ENCODE results near the gene BICD2. TPM values are rescaled to one million over a fixed set of nuclear protein-coding genes. Genes with fewer than 3 reads are reported as not detected.

Gene BICD2
- total RNA-seq, 6 donors from 2014 or later = 33.8 to 50.1 (median 45.1) TPM

GRCh38 chr9:92666912-92667532 lies 97.6 kb downstream of the BICD2 start:
- Histone ChIP-seq H3K27me3 (no peaks in the 10 kb centered on the region), H3K4me1 (peaks cover 16 to 45% (median 23%) of the 10 kb centered on the region in 4 donors), H3K36me3 (peaks cover 0 to 15% (median 6%) of the 10 kb centered on the region in 4 donors), H3K27ac (no peak overlapping the region), H3K9me3 (no peaks in the 10 kb centered on the region), H3K4me3 (no peak overlapping the region)
- ATAC-seq (ENCODE audit: low FRiP score in 2 of 2) (no peak), DNase-seq (peak in 1 of 2 donors; percentile 12)
- no peak for TF ChIP-seq CTCF (IDR thresholded peaks at IDR 0.05)
- TF ChIP-seq POLR2AphosphoS5 (IDR thresholded peaks at IDR 0.05) = no peak
- no peak for TF ChIP-seq EP300 (IDR thresholded peaks at IDR 0.05)
- TF ChIP-seq POLR2A (IDR thresholded peaks at IDR 0.05) = no peak
- WGBS, 2 donors = 90 to 92% methylated on average over 5 to 8 of the region's 8 CpGs

- Histone ChIP-seq H3K36me3 (peaks cover 0 to 15% (median 6%) of the 10 kb centered on the region in 4 donors), H3K4me3 (no peak overlapping the region), H3K27ac (no peak overlapping the region), H3K4me1 (peaks cover 14 to 44% (median 18%) of the 10 kb centered on the region in 4 donors), H3K27me3 (no peaks in the 10 kb centered on the region), H3K9me3 (no peaks in the 10 kb centered on the region)
- TF ChIP-seq CTCF (IDR thresholded peaks at IDR 0.05) = no peak
- TF ChIP-seq POLR2A (IDR thresholded peaks at IDR 0.05) = no peak
- TF ChIP-seq EP300 (IDR thresholded peaks at IDR 0.05) = no peak
- no peak for TF ChIP-seq POLR2AphosphoS5 (IDR thresholded peaks at IDR 0.05)
- DNase-seq (peak in 1 of 2 donors; percentile 13), ATAC-seq (ENCODE audit: low FRiP score in 2 of 2) (no peak)
- 93 to 100% methylated on average over 5 to 6 of the region's 6 CpGs for WGBS, 2 donors
Measured at GRCh38 chr9:92666236-92666635, 98.4 kb downstream of the BICD2 start.

GRCh38 chr9:92665836-92666235 lies 98.8 kb downstream of the BICD2 start:
- DNase-seq = peak in 1 of 2 donors; percentile 2
- Histone ChIP-seq H3K9me3 (no peaks in the 10 kb centered on the region), H3K36me3 (peaks cover 0 to 15% (median 6%) of the 10 kb centered on the region in 4 donors), H3K27me3 (no peaks in the 10 kb centered on the region), H3K4me3 (no peak overlapping the region), H3K4me1 (peaks cover 10 to 44% (median 14%) of the 10 kb centered on the region in 4 donors), H3K27ac (no peak overlapping the region)
- TF ChIP-seq POLR2A (IDR thresholded peaks at IDR 0.05) (no peak), CTCF (IDR thresholded peaks at IDR 0.05) (no peak), EP300 (IDR thresholded peaks at IDR 0.05) (no peak), POLR2AphosphoS5 (IDR thresholded peaks at IDR 0.05) (no peak)
- 91 to 93% methylated on average over 3 of the region's 3 CpGs for WGBS, 2 donors
- no peak for ATAC-seq (ENCODE audit: low FRiP score in 2 of 2)

- 58 to 76% methylated on average over 5 to 13 of the region's 13 CpGs for WGBS, 2 donors
- Histone ChIP-seq H3K36me3 (peaks cover 0 to 15% (median 6%) of the 10 kb centered on the region in 4 donors), H3K9me3 (no peaks in the 10 kb centered on the region), H3K27me3 (no peaks in the 10 kb centered on the region), H3K4me1 (peaks cover 9 to 48% (median 13%) of the 10 kb centered on the region in 4 donors), H3K4me3 (no peak overlapping the region), H3K27ac (no peak overlapping the region)
- no peak for TF ChIP-seq EP300 (IDR thresholded peaks at IDR 0.05)
- TF ChIP-seq CTCF (IDR thresholded peaks at IDR 0.05) = no peak
- TF ChIP-seq POLR2A (IDR thresholded peaks at IDR 0.05) = no peak
- TF ChIP-seq POLR2AphosphoS5 (IDR thresholded peaks at IDR 0.05) = no peak
- DNase-seq (no peak), ATAC-seq (ENCODE audit: low FRiP score in 2 of 2) (peak in 1 of 2 donors; percentile 45)
Measured at GRCh38 chr9:92664394-92665152, 100.1 kb downstream of the BICD2 start.

All from upper lobe of left lung (tissue), 6 donors.